HEK293 (cell line): ENCODE measurements around the gene WDR73.

Experiments
- CTCF ChIP-seq: fragments of 450-650 bp; formaldehyde crosslinking; IDR thresholded peaks from 2 replicates; pipeline ENCODE4 v1.5.1; 2016; ENCODE audit warnings: missing biosample characterization, missing genetic modification characterization
- HOXA7 ChIP-seq: sonication (generic); formaldehyde crosslinking; IDR thresholded peaks from 2 replicates; pipeline ENCODE4 v1.8.1; 2022; ENCODE audit warnings: missing genetic modification reagents, borderline replicate concordance
- KLF10 ChIP-seq: fragments of 450-650 bp; IDR thresholded peaks from 2 replicates; pipeline ENCODE4 v1.5.1; 2018; ENCODE audit warnings: missing biosample characterization, mild to moderate bottlenecking, missing genetic modification characterization
- MYNN ChIP-seq: fragments of 450-650 bp; formaldehyde crosslinking; IDR thresholded peaks from 2 replicates; pipeline ENCODE4 v1.5.1; 2016; ENCODE audit warnings: missing biosample characterization, missing genetic modification characterization, borderline replicate concordance
- OVOL3 ChIP-seq: fragments of 450-650 bp; formaldehyde crosslinking; IDR thresholded peaks from 2 replicates; pipeline ENCODE4 v1.5.1; 2016; ENCODE audit warnings: missing biosample characterization, missing genetic modification characterization
- SP2 ChIP-seq: fragments of 450-650 bp; formaldehyde crosslinking; IDR thresholded peaks from 2 replicates; pipeline ENCODE4 v1.5.1; 2016; ENCODE audit warnings: missing biosample characterization, missing genetic modification characterization
- ZBTB1 ChIP-seq: fragments of 450-650 bp; formaldehyde crosslinking; IDR thresholded peaks from 2 replicates; pipeline ENCODE4 v1.5.1; 2016; ENCODE audit warnings: missing biosample characterization, missing genetic modification characterization
- ZBTB10 ChIP-seq: fragments of 450-650 bp; formaldehyde crosslinking; IDR thresholded peaks from 2 replicates; pipeline ENCODE4 v1.5.1; 2016; ENCODE audit warnings: missing biosample characterization, missing genetic modification characterization
- ZBTB11 ChIP-seq: fragments of 450-650 bp; formaldehyde crosslinking; conservative IDR thresholded peaks from 2 replicates; pipeline ENCODE4 v1.5.1; 2016; ENCODE audit warnings: low read depth, missing biosample characterization, missing genetic modification characterization
- ZBTB6 ChIP-seq: fragments of 450-650 bp; formaldehyde crosslinking; IDR thresholded peaks from 2 replicates; pipeline ENCODE4 v1.5.1; 2017; ENCODE audit warnings: missing biosample characterization, missing genetic modification characterization
- ZBTB8A ChIP-seq: fragments of 450-650 bp; formaldehyde crosslinking; IDR thresholded peaks from 2 replicates; pipeline ENCODE4 v1.5.1; 2016; ENCODE audit warnings: missing biosample characterization, missing genetic modification characterization
- ZNF112 ChIP-seq: fragments of 450-650 bp; formaldehyde crosslinking; IDR thresholded peaks from 2 replicates; pipeline ENCODE4 v1.5.0; 2017; ENCODE audit warnings: missing biosample characterization, missing genetic modification characterization
- ZNF146 ChIP-seq: fragments of 450-650 bp; formaldehyde crosslinking; IDR thresholded peaks from 2 replicates; pipeline ENCODE4 v1.5.1; 2016; ENCODE audit warnings: missing biosample characterization, missing genetic modification characterization
- ZNF266 ChIP-seq: fragments of 450-650 bp; formaldehyde crosslinking; IDR thresholded peaks from 2 replicates; pipeline ENCODE4 v1.5.1; 2016; ENCODE audit warnings: missing biosample characterization, missing genetic modification characterization, low read depth
- ZNF404 ChIP-seq: fragments of 450-650 bp; formaldehyde crosslinking; IDR thresholded peaks from 2 replicates; pipeline ENCODE4 v1.5.1; 2017; ENCODE audit warnings: missing biosample characterization, missing genetic modification characterization
- ZNF449 ChIP-seq: fragments of 450-650 bp; formaldehyde crosslinking; IDR thresholded peaks from 2 replicates; pipeline ENCODE4 v1.5.1; 2017; ENCODE audit warnings: missing biosample characterization, mild to moderate bottlenecking, missing genetic modification characterization, moderate library complexity
- ZNF488 ChIP-seq: fragments of 450-650 bp; formaldehyde crosslinking; IDR thresholded peaks from 2 replicates; pipeline ENCODE4 v1.5.1; 2016; ENCODE audit warnings: missing biosample characterization, missing genetic modification characterization
- ZNF501 ChIP-seq: fragments of 450-650 bp; formaldehyde crosslinking; IDR thresholded peaks from 2 replicates; pipeline ENCODE4 v1.5.1; 2016; ENCODE audit warnings: missing biosample characterization, missing genetic modification characterization
- ZNF514 ChIP-seq: fragments of 450-650 bp; formaldehyde crosslinking; IDR thresholded peaks from 2 replicates; pipeline ENCODE4 v1.5.1; 2016; ENCODE audit warnings: missing biosample characterization, missing genetic modification characterization
- ZNF558 ChIP-seq: fragments of 450-650 bp; formaldehyde crosslinking; IDR thresholded peaks from 2 replicates; pipeline ENCODE4 v1.5.1; 2016; ENCODE audit warnings: missing biosample characterization, missing genetic modification characterization
- ZNF561 ChIP-seq: fragments of 450-650 bp; IDR thresholded peaks from 2 replicates; pipeline ENCODE4 v1.5.1; 2018; ENCODE audit warnings: missing biosample characterization, missing genetic modification characterization, borderline replicate concordance
- ZNF645 ChIP-seq: fragments of 450-650 bp; formaldehyde crosslinking; IDR thresholded peaks from 2 replicates; pipeline ENCODE4; 2016; ENCODE audit warnings: missing biosample characterization, missing genetic modification characterization
- ZNF785 ChIP-seq: fragments of 450-650 bp; formaldehyde crosslinking; IDR thresholded peaks from 2 replicates; pipeline ENCODE4 v1.5.1; 2016; ENCODE audit warnings: missing biosample characterization, missing genetic modification characterization
- ZSCAN4 ChIP-seq: fragments of 450-650 bp; formaldehyde crosslinking; IDR thresholded peaks from 2 replicates; pipeline ENCODE4 v1.5.1; 2017; ENCODE audit warnings: missing biosample characterization, missing genetic modification characterization

The WDR73 gene

GRCh38 chr15:84600687-84601554 lies 53.2 kb downstream of the WDR73 start, which contains the start of gene ZSCAN2 (continued):
- TF ChIP-seq CTCF (tag by site-specific recombination) (peak; percentile 75), ZNF112 (tag by site-specific recombination) (no peak), ZBTB1 (no peak), ZBTB11 (tag by site-specific recombination) (peak; percentile 49; the same call in 1 of the 2 replicates), ZNF266 (tag by site-specific recombination) (no peak), OVOL3 (tag by site-specific recombination) (no peak), ZSCAN4 (tag by site-specific recombination) (no peak), ZNF785 (tag by site-specific recombination) (peak; percentile 67; the same call in 1 of the 2 replicates), MYNN (tag by site-specific recombination) (no peak; the same call in 1 of the 2 replicates), HOXA7 (CRISPR knock-in tag) (no peak), KLF10 (tag by site-specific recombination) (no peak; the same call in 1 of the 2 replicates), SP2 (tag by site-specific recombination) (peak; percentile 88), ZNF514 (tag by site-specific recombination) (no peak), ZNF645 (tag by site-specific recombination) (no peak), ZNF558 (tag by site-specific recombination) (no peak), ZNF561 (peak; percentile 11; the same call in 1 of the 2 replicates), ZNF501 (peak; percentile 66), ZNF146 (tag by site-specific recombination) (no peak), ZBTB8A (peak; percentile 87), ZNF449 (tag by site-specific recombination) (no peak), ZNF404 (tag by site-specific recombination) (no peak), ZBTB6 (tag by site-specific recombination) (0 out of 2 replicates have a peak, but pooled peaks have one; percentile 19), ZBTB10 (tag by site-specific recombination) (peak; percentile 95), ZNF488 (tag by site-specific recombination) (no peak)
